AG04450 (cell line): Measurements from ENCODE around the gene GABBR2. TPM values are rescaled to one million over a fixed set of nuclear protein-coding genes. Genes with fewer than 3 reads are reported as not detected.

Experiments
- CTCF ChIA-PET: fragments of 300-600, 350-600 bp; formaldehyde crosslinking; extraction: SDS; loops from one replicate; lab custom pipeline; 2022; ENCODE audit warnings: antibody characterized with exemption, inconsistent platforms; lab: Charles Lee
- POLR2A ChIA-PET: fragments of 350-600 bp; formaldehyde crosslinking; extraction: SDS; loops from one replicate; lab custom pipeline; 2021; ENCODE audit warnings: antibody characterized with exemption, inconsistent platforms; lab: Yijun Ruan, JAX
- DNase-seq: peaks from one replicate; pipeline ENCODE4 v3.0.0-alpha.2; 2011; ENCODE audit warnings: low read depth, low spot score
- H3K27ac ChIP-seq: one replicate; pipeline ENCODE4 v1.5.1; 2012; ENCODE audit warnings: low read depth, low read length, control low read depth
- H3K27me3 ChIP-seq: one replicate; pipeline ENCODE4 v1.6.0; 2012; ENCODE audit warnings: low read length; ENCODE audit not compliant: control insufficient read depth, insufficient read depth
- H3K4me3 ChIP-seq: 2 replicates; pipeline ENCODE4 v1.5.1; 2011; ENCODE audit warnings: mild to moderate bottlenecking, low read depth, low read length, control low read depth
- H3K9me3 ChIP-seq: 2 replicates; pipeline ENCODE4 v1.5.1; 2012; ENCODE audit warnings: low read length; ENCODE audit not compliant: control insufficient read depth, insufficient read depth
- polyA plus RNA-seq: library from polyadenylated mRNA; depleted of rRNA; stranded (reverse); fragments of >200 nt; gene quantifications from 2 replicates; pipeline ENCODE4 v1.2.3, GENCODE V29; 2011
- TF ChIP-seq, protein P1 (sequence below): IDR thresholded peaks from 2 replicates; pipeline ENCODE4 v1.5.1; 2011; ENCODE audit warnings: low read depth, low read length, control low read depth, inconsistent platforms

Gene GABBR2
- polyA plus RNA-seq, 1 experiment, result 2.4 TPM

DNA sequence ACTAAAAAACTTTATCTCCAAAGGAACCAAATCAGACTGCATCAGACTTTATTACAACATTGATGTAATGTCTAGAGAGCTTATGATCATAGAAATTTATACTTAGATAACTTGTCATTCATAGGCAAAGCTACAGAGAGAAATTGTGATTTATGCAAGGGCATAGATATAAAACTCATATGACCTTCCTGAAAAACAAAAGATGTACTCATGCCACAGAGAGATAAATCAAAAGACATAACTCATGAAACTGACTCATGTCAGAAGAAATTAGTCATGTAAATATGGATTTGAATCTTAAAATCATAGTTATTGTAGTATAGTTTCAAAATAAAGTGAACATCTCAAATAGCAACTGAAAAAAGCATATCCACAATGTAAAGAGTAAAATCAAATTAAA, 186.2 kb downstream of the GABBR2 start:
- ChIA-PET CTCF (no interaction called here), POLR2A (no interaction called here)
- no peak overlapping the region for H3K27ac ChIP-seq
- H3K4me3 ChIP-seq, result no peak overlapping the region
- TF ChIP-seq, protein P1, sequence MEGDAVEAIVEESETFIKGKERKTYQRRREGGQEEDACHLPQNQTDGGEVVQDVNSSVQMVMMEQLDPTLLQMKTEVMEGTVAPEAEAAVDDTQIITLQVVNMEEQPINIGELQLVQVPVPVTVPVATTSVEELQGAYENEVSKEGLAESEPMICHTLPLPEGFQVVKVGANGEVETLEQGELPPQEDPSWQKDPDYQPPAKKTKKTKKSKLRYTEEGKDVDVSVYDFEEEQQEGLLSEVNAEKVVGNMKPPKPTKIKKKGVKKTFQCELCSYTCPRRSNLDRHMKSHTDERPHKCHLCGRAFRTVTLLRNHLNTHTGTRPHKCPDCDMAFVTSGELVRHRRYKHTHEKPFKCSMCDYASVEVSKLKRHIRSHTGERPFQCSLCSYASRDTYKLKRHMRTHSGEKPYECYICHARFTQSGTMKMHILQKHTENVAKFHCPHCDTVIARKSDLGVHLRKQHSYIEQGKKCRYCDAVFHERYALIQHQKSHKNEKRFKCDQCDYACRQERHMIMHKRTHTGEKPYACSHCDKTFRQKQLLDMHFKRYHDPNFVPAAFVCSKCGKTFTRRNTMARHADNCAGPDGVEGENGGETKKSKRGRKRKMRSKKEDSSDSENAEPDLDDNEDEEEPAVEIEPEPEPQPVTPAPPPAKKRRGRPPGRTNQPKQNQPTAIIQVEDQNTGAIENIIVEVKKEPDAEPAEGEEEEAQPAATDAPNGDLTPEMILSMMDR, result no peak
- no peaks in the 10 kb centered on the region for H3K9me3 ChIP-seq
- DNase-seq, result no peak
- H3K27me3 ChIP-seq, result no peaks in the 10 kb centered on the region

DNA sequence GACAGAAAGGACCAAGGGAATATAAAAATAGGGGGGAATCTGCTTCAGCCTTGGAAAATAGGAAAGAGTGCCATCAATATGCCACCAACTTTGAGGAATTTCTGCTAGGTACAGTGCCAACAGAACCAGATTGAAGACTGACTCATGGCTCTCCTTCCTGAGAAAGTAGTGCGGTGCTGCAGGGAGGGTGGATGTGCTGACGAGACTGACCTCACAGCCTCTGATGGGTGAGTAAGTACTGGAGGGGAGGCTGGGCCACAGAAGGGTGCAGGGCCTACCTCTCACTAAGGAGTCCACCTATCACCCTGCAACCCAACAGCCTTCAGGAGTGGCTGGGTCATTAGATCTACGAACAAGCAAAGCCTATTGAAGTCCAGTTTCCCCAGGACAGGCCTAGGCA, 187.6 kb downstream of the GABBR2 start:
- CTCF ChIA-PET, result no interaction called here
- Histone ChIP-seq H3K27ac (no peak overlapping the region), H3K4me3 (no peak overlapping the region), H3K27me3 (no peaks in the 10 kb centered on the region), H3K9me3 (no peaks in the 10 kb centered on the region)
- TF ChIP-seq, protein P1, result no peak
- no peak for DNase-seq
- POLR2A ChIA-PET, result no interaction called here

DNA sequence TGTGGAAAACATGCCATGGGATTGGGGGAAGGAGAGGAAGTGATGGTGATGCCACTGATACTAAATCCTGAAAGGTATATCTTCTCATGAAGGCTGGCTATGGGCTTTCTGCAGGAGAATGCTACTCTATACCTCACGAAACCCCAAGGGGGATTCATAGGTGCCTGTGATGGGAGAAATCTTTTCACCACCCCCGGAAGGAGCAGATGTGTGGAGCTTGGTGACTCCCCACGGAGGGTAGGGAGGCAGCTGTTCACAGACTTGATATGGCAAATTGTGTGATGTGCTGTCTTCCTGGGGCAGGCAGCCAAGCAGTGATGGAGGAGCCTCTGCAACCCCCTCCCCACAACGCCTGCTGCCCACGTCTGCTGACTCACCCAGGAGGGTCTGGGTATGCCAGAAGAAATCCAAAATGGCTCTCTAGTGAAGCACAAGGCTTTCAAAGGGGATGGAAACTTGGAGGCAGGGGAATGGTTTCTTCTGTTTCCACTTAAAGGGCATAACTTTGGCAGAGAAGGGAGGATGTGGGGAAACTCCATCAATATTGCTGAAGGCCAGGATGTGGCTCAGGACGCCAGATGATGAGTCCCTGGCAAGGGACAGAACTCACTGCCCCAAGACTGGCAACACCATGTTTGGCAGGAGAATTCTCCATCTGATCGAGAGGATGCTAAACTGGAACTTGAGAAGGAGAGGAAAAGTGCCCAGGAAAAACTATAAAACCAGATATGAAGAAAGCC, 188.3 kb downstream of the GABBR2 start:
- Histone ChIP-seq H3K9me3 (no peaks in the 10 kb centered on the region), H3K27ac (peak overlapping the region; percentile 34), H3K27me3 (no peaks in the 10 kb centered on the region), H3K4me3 (no peak overlapping the region)
- TF ChIP-seq, protein P1, result no peak
- DNase-seq, result no peak
- CTCF ChIA-PET, result interaction anchor here (1.4 kb wide), 1 partner anchor 32 kb away, joined by 3 read pairs; no protein-coding TSS in a partner anchor
- POLR2A ChIA-PET, result no interaction called here

DNA sequence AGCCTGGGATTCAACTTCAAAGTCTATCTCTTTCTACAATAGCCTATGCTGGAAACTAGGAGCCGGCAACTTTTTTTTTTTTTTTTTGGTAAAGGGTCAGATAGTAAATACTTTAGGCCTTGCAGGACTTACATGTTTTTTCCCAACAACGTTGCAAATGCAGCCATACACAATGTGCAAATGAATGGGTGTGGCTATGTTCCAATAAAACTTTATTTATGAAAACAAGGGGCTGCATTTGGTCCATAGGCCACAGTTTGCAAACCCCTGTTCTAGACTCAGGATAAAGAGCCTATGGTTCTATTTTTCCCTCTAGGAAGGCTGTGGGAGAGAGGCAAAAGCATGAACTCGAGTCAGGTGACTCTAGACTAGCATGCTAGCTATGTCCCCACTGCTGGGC, 189.1 kb downstream of the GABBR2 start:
- CTCF ChIA-PET, result interaction anchor here (1.4 kb wide), 1 partner anchor 31 kb away, joined by 3 read pairs; no protein-coding TSS in a partner anchor
- no peaks in the 10 kb centered on the region for H3K27me3 ChIP-seq
- TF ChIP-seq, protein P1, result no peak
- DNase-seq, result no peak
- H3K27ac ChIP-seq, result no peak overlapping the region
- H3K4me3 ChIP-seq, result no peak overlapping the region
- POLR2A ChIA-PET, result no interaction called here
- H3K9me3 ChIP-seq, result no peaks in the 10 kb centered on the region

DNA sequence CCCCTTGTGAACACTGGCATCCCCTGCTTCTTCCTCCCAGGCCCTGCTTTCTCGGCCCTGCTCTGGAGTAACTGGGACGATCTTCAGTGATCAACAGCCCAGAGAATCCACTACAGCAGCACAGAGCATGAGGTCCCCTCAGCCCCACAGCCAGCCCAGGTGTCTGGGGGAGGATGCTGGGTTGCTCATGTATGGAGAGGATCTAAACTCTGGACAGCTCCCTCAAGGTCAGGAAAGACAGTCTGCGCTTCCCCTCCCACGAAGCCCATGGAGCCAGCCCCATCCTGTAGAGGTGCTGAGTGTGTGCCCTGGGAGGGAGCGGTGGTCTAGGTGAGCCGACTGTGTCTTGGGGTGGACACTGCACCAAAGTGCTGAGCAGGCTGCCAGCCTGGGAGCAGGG, 190.2 kb downstream of the GABBR2 start:
- no peak for DNase-seq
- POLR2A ChIA-PET, result no interaction called here
- TF ChIP-seq, protein P1, result no peak
- Histone ChIP-seq H3K27me3 (no peaks in the 10 kb centered on the region), H3K4me3 (no peak overlapping the region), H3K9me3 (no peaks in the 10 kb centered on the region), H3K27ac (no peak overlapping the region)
- CTCF ChIA-PET, result no interaction called here
